Hindlimb muscle (tissue), 1 donor: ENCODE data around the gene KCNJ8. TPM values are rescaled to one million over a fixed set of nuclear protein-coding genes. Genes with fewer than 3 reads are reported as not detected.
"Not testable (repeated sequence)": the region's sequence is repeated elsewhere in the genome, so short reads cannot be mapped to it uniquely, and the experiment has no call there.

Experiments used
- DNase-seq: peaks from one replicate; pipeline ENCODE4 v3.0.0-alpha.2; 2013
- polyA plus RNA-seq: library from polyadenylated mRNA; unstranded; fragments of 120-200 nt; gene quantifications from one replicate; pipeline ENCODE4 v1.2.1, GENCODE V29; 2013; ENCODE audit not compliant: insufficient read length

KCNJ8 gene
- polyA plus RNA-seq = 33.8 TPM

GRCh38 chr12:21774358-21775132 lies at the start of gene KCNJ8:
KCNJ8 (minus strand) TSS chr12:21774706; CDS start chr12:21773616, 1,090 bp downstream.
- DNase-seq = peak; percentile 71

GRCh38 chr12:21823581-21823980 lies 49.1 kb upstream of the KCNJ8 start:
- no peak for DNase-seq

DNA sequence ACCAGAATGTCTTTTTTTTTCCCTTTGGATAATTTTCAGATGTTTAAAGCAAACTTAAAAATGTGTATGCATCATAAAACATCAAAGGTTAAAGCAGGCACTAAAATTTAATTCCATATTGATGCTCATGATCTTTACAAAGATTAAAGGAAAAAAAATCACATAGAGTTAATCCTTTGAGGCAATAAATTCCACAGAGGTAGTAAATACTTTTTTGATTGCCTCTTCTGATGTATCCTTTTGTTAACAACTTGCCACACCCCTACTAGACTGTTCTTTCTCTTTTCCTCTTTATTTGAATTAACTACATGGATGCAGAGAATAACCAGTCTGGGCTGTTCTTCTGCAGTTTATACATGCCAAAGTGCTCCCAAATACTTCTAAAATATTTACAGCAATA lies 45.2 kb upstream of the KCNJ8 start:
- no peak for DNase-seq

- DNase-seq = no peak
Observed at GRCh38 chr12:21819236-21819635, 44.7 kb upstream of the KCNJ8 start.

GRCh38 chr12:21818627-21819026 lies 44.1 kb upstream of the KCNJ8 start:
- DNase-seq = no peak

DNA sequence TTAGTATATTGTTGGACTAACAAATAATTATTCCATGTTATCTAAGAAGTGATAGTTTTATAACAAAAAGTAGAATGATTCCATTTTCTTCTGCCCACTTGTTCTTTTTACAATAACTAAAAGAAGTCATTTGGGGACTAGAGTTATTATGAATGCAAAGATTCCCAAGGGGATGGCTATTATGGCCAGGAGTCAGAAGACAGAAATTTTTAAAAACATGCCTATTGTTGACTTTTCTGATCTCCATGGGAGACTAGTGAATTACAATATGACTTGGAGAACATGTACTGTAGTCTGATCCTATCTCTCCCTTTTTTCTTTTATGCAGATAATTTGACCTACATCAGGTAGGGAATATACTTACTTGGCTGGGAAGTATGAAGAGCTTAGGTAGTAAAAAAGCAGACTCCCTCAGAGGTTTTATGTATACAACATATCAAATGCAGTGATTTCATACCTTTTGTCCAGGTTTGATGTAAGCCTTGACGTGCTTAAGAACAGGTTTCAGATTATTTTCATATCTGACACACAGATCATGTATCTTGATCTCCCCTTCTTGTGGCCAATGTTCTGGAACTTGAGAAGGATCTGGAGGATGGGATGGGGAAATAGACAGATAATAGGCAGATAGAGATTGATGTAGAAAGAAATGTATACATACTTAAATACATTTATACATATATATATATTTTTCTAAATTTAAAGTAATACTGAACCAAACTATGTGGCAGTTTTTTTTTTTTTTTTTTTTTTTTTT lies 41.0 kb upstream of the KCNJ8 start:
- DNase-seq = no peak

GRCh38 chr12:21814814-21815213 lies 40.3 kb upstream of the KCNJ8 start:
- no peak for DNase-seq

DNA sequence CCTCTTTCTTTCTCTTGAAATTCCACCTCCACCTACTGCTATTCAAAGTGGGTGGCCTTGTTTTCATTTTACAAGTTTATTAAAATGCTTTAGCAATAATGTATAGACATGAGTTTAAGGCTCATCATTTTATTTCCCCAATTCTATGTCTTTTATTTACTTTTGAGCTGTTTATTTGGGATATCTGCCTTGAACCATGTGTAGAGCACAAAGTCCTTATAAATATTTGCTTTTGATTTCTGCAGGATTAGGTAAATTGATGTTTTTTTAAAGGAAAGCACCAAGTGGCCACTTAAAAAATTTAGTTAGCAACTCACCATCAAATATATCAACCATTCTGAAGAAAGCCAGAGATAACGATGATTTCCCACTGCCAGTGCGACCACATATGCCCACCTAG lies 39.8 kb upstream of the KCNJ8 start:
- no peak for DNase-seq

- DNase-seq = no peak
Observed at GRCh38 chr12:21813751-21814150, 39.2 kb upstream of the KCNJ8 start.

DNA sequence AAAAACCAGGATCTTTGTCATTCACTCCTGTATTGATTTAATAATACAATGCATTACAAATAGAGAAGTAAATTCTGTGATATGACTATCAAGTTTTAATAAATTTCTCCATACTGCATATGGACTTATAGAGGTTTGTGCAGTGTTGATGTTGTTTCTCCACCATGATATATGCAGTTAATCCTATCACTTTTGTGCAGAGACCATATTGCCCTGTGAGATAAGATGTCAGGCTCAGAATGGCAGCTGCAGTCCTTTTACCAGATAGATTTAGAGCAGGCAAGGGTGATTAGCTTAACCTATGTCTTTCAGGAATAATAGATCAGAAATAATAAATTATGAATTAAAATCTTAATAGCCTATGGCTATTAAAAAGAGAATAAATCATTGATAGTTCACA lies 38.6 kb upstream of the KCNJ8 start:
- no peak for DNase-seq

DNA sequence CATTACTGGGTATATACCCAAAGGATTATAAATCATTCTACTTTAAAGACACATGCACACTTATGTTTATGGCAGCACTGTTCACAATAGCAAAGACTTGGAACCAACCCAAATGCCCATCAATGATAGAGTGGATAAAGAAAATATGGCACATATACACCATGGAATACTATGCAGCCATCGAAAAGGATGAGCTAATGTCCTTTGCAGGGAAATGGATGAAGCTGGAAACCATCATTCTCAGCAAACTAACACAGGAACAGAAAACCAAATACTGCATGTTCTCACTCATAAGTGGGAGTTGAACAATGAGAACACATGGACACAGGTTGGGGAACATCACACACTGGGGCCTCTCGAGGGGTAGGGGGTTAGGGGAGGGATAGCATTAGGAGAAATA lies 37.8 kb upstream of the KCNJ8 start:
- DNase-seq = not testable (repeated sequence)

- DNase-seq = no peak
Observed at GRCh38 chr12:21809100-21809499, 34.6 kb upstream of the KCNJ8 start.

GRCh38 chr12:21806255-21806654 lies 31.7 kb upstream of the KCNJ8 start:
- no peak for DNase-seq

DNA sequence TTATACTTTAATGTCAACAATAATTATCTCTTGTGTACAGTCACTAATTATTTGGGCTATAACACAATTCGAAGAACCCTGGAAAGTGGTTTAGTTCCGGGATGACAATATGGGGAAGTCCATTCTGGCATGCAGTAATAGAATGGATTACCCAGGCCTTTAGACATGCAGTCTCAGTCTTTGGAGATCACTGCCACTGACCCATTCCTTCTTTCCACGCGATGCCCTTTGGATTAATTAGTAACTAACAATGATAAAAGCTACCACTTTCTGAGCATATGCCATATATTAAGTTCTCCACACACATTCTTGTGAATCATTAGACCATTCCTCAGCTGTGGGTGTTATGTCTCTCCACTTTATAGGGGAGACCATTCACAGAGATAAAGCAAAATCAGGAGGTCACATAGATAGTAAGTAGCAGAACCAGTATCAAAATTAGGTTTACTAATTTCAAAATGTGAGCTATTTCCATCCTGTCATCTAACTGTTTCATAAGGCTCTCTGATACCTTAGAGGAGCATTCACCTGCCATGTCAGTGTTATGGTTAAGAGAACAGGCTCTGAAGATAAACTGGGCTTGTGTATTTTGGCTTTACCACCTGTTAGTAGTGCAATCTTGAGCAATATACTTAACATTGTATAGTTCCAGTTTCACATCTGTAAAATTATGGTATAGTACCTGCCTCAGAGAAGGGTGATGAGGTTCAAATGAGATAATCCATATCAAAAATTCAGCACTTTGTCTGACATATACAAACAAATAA lies 27.2 kb upstream of the KCNJ8 start:
- DNase-seq = no peak

GRCh38 chr12:21800011-21800410 lies 25.5 kb upstream of the KCNJ8 start:
- no peak for DNase-seq

DNA sequence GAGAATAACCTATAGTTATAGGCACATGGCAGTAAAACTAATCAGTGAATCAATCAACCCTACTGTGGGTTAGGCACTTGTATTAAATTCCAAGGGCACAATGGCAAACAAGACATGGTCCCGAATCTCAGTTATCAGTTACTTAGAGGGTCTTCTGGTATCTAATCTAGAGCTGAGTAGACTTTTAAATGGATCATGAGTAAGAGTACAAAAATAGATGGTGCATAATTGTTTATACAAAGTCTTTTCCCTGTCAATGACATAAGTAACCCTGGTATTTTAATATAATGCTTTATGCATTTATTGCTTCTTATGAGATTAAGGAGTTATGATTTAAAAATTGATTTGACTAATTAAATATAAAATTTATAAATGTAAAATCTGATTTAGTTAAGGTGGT lies 23.0 kb upstream of the KCNJ8 start:
- no peak for DNase-seq

GRCh38 chr12:21795648-21796328 lies 21.3 kb upstream of the KCNJ8 start:
- DNase-seq = no peak

- DNase-seq = not testable (repeated sequence)
Observed at GRCh38 chr12:21794807-21795595, 20.5 kb upstream of the KCNJ8 start.

GRCh38 chr12:21789687-21790086 lies 15.2 kb upstream of the KCNJ8 start:
- not testable (repeated sequence) for DNase-seq

GRCh38 chr12:21788089-21788983 lies 13.8 kb upstream of the KCNJ8 start:
- no peak for DNase-seq
